Measurements from ENCODE around the gene NSF. TPM values are rescaled to one million over a fixed set of nuclear protein-coding genes. Genes with fewer than 3 reads are reported as not detected.
"Not testable (repeated sequence)": the region's sequence is repeated elsewhere in the genome, so short reads cannot be mapped to it uniquely, and the experiment has no call there.

The NSF gene
- total RNA-seq, 1 donor from 2014 or later, result 36.1 TPM

GRCh38 chr17:46603125-46603524, 12.7 kb downstream of the NSF start:
- H3K27me3 ChIP-seq; H3K36me3 ChIP-seq; H3K9me3 ChIP-seq; H3K4me1 ChIP-seq; DNase-seq (ENCODE audit: extremely low spot score in 2 of 2); H3K4me3 ChIP-seq; intact Hi-C loops (cut with DNase I); H3K27ac ChIP-seq: not testable (repeated sequence)

- H3K36me3 ChIP-seq; intact Hi-C loops (cut with DNase I); H3K27me3 ChIP-seq; DNase-seq (ENCODE audit: extremely low spot score in 2 of 2); H3K27ac ChIP-seq; H3K4me1 ChIP-seq; H3K9me3 ChIP-seq; H3K4me3 ChIP-seq: not testable (repeated sequence)
Observed at GRCh38 chr17:46611304-46611703, 20.8 kb downstream of the NSF start.

GRCh38 chr17:46613876-46614275, 23.4 kb downstream of the NSF start:
- DNase-seq (ENCODE audit: extremely low spot score in 2 of 2); H3K27ac ChIP-seq; H3K4me1 ChIP-seq; H3K27me3 ChIP-seq; H3K9me3 ChIP-seq; H3K36me3 ChIP-seq; H3K4me3 ChIP-seq; intact Hi-C loops (cut with DNase I): not testable (repeated sequence)

GRCh38 chr17:46617121-46617520, 26.7 kb downstream of the NSF start:
- H3K4me3 ChIP-seq; H3K27ac ChIP-seq; H3K9me3 ChIP-seq; DNase-seq (ENCODE audit: extremely low spot score in 2 of 2); intact Hi-C loops (cut with DNase I); H3K36me3 ChIP-seq; H3K4me1 ChIP-seq; H3K27me3 ChIP-seq: not testable (repeated sequence)

GRCh38 chr17:46618975-46619374, 28.5 kb downstream of the NSF start:
- H3K27ac ChIP-seq; DNase-seq (ENCODE audit: extremely low spot score in 2 of 2); H3K9me3 ChIP-seq; H3K4me3 ChIP-seq; intact Hi-C loops (cut with DNase I); H3K36me3 ChIP-seq; H3K4me1 ChIP-seq; H3K27me3 ChIP-seq: not testable (repeated sequence)

- H3K4me1 ChIP-seq; DNase-seq (ENCODE audit: extremely low spot score in 2 of 2); intact Hi-C loops (cut with DNase I); H3K9me3 ChIP-seq; H3K27me3 ChIP-seq; H3K27ac ChIP-seq; H3K36me3 ChIP-seq; H3K4me3 ChIP-seq: not testable (repeated sequence)
Observed at GRCh38 chr17:46623790-46624189, 33.3 kb downstream of the NSF start.

- intact Hi-C loops (cut with DNase I), result not testable (repeated sequence)
Observed at GRCh38 chr17:46624726-46625125, 34.3 kb downstream of the NSF start.

GRCh38 chr17:46627452-46627851, 37.0 kb downstream of the NSF start:
- H3K4me1 ChIP-seq; H3K36me3 ChIP-seq; DNase-seq (ENCODE audit: extremely low spot score in 2 of 2); H3K27me3 ChIP-seq; H3K27ac ChIP-seq; intact Hi-C loops (cut with DNase I); H3K4me3 ChIP-seq; H3K9me3 ChIP-seq: not testable (repeated sequence)

More at GRCh38 chr17:46624726-46625125, 34.3 kb downstream of the NSF start:
- not testable (repeated sequence) for H3K27me3 ChIP-seq; H3K9me3 ChIP-seq; H3K36me3 ChIP-seq; H3K4me1 ChIP-seq; H3K4me3 ChIP-seq; H3K27ac ChIP-seq; DNase-seq (ENCODE audit: extremely low spot score in 2 of 2)

GRCh38 chr17:46628753-46629436, 38.4 kb downstream of the NSF start:
- DNase-seq (ENCODE audit: extremely low spot score in 2 of 2); H3K4me3 ChIP-seq; H3K4me1 ChIP-seq; H3K27ac ChIP-seq; H3K27me3 ChIP-seq; H3K9me3 ChIP-seq; H3K36me3 ChIP-seq; intact Hi-C loops (cut with DNase I): not testable (repeated sequence)

GRCh38 chr17:46632146-46632545, 41.7 kb downstream of the NSF start:
- H3K27me3 ChIP-seq; intact Hi-C loops (cut with DNase I); H3K27ac ChIP-seq; H3K36me3 ChIP-seq; DNase-seq (ENCODE audit: extremely low spot score in 2 of 2); H3K4me3 ChIP-seq; H3K4me1 ChIP-seq; H3K9me3 ChIP-seq: not testable (repeated sequence)

- intact Hi-C loops (cut with DNase I); H3K4me3 ChIP-seq; H3K9me3 ChIP-seq; DNase-seq (ENCODE audit: extremely low spot score in 2 of 2); H3K36me3 ChIP-seq; H3K4me1 ChIP-seq; H3K27ac ChIP-seq; H3K27me3 ChIP-seq: not testable (repeated sequence)
Observed at GRCh38 chr17:46634844-46635243, 44.4 kb downstream of the NSF start.

- H3K4me3 ChIP-seq; H3K9me3 ChIP-seq; intact Hi-C loops (cut with DNase I); H3K27me3 ChIP-seq; H3K27ac ChIP-seq; H3K4me1 ChIP-seq; DNase-seq (ENCODE audit: extremely low spot score in 2 of 2); H3K36me3 ChIP-seq: not testable (repeated sequence)
Observed at GRCh38 chr17:46641861-46642656, 51.6 kb downstream of the NSF start.

- H3K27me3 ChIP-seq; H3K36me3 ChIP-seq; H3K9me3 ChIP-seq; DNase-seq (ENCODE audit: extremely low spot score in 2 of 2); H3K4me1 ChIP-seq; H3K27ac ChIP-seq; intact Hi-C loops (cut with DNase I); H3K4me3 ChIP-seq: not testable (repeated sequence)
Observed at GRCh38 chr17:46647251-46647650, 56.8 kb downstream of the NSF start.

GRCh38 chr17:46647688-46648278, 57.3 kb downstream of the NSF start:
- H3K27ac ChIP-seq; H3K4me3 ChIP-seq; H3K36me3 ChIP-seq; H3K4me1 ChIP-seq; H3K27me3 ChIP-seq; DNase-seq (ENCODE audit: extremely low spot score in 2 of 2); H3K9me3 ChIP-seq; intact Hi-C loops (cut with DNase I): not testable (repeated sequence)
